HG03175 (cell line): ENCODE data around the gene ACSBG1.

ENCODE experiments used
- ATAC-seq: cut with Tn5 transposase; IDR thresholded peaks from one replicate; pipeline ENCODE4 v1.9.1; 2021; ENCODE audit warnings: mild to moderate bottlenecking, moderate library complexity; ENCODE audit not compliant: unreplicated experiment

Gene ACSBG1

DNA sequence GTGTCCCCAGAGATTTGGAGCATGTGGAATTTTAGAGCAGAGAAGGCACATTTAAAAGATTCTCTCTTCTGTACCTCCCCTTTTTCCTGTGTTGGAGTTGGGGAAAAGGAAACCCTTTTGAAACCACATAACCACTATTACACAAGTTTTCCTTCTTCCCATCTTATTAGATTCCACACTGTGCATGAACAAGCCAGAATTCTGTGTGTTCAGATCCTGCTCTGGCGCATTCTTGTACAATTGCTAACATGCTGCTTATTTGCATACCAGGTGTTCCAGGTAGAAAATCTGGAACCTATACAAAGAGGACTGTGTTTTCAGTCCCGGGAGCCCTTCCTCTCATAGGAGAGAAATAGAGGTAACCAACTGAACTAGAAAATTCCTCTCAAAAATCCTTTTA, 100.6 kb downstream of the ACSBG1 start:
- ATAC-seq: no peak

DNA sequence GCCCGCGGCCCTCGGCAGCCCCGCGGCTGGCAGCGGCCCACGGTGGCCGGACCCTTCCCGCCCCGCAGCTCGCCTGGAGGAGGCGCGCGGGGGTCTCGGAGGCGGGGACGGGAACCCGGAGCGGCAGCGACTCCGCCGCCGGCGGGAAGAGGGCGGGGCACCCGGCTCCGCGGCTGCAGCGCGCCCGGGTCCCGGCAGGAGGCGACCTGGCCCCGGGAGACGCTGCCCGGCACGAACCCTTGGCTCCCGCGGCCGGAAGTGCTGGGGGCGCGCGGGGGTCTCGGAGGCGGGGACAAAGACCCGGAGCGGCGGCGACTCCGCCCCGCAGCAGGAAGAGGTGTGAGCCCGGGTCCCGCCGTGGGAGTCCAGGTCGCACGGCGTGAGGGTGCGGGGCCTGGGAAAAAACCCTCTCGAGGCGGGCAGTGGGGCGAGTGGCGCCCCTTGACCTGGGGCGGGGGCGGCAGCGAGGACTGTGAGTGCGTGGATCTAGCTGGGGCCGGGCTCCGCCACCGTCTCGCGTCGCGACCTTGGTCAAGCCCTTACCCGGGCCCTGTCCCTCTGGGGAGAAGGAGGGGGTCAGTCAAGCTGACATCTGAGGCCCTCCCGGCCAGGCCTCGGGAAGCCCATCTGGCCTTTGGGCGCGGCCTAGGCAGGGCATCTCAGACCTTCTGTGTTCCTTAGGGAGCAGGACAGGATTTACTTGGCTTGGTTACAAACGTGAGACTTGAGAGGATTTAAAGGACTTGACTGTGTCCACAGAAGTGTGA, 102.9 kb downstream of the ACSBG1 start, which contains the start of gene CIB2:
Gene CIB2, minus strand, starts transcription at position 151 of the 767 bp plus-strand sequence. CDS start 230 bp downstream, outside the sequence.
- peak; percentile 81 for ATAC-seq

DNA sequence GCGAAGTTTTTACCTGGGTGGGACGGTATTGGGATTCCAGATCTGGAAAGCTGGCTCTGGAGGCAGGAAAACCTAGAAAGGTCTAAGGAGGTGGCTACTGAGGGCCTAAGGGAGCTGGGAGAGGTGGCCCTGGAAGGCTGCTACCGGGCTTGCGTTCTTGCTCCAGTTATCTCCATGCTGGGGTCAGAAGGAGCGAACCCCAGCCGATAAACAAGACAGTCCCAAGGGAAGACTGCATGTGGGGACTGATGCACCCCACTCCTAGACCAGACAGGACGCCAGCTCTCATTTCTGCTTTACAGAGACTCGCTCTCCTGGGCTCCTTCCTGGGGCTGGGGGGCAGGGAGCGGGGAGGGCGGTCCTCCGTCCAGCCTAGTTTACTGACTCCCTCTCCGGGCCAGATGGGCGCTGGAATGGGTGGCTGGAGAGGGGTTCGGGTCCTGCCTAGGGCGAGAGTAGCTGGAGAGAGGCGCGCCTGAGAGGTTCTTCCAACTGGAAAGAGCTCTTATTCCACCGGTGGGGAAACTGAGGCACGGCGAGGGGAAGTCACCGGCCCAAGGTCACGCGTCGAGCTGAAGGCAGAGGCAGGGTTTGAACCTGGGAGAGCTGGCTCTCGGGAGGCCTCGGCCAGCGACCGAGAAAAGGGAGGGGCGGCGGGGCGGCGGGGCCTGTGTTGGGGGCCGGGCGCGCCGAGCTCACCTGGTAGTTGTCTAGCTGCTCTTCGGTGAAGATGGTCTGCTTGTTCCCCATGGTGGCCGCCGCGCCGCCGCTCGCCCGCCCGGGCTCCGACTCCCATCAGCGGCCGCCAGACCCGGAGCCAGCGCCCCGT, 103.7 kb downstream of the ACSBG1 start:
- peak; percentile 37 for ATAC-seq

DNA sequence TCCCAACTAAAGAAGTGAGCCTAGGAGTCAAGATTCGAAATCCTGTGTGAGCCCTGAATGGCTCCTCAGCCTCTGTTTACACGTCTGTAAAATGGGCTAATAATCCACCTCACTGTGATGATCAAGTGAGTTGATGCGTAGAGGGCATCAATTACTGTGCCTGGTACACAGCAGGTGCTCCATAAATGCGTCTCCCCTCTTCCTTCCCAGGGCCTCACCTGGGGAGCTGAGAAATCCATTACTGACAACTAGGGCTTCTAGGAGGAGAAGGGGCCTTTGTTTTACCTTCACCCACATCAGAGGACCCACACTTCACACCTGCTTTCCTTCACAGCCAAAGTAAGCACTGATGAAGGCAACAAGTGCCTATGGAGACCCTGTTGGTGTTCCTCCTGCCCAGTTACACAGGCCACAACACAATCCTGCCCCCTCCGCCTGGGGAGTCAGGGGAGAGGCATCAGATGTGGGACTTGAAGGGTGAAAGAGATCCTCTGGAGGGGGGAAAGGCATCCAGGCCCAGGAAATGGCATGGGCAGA, 104.5 kb downstream of the ACSBG1 start:
- no peak for ATAC-seq

DNA sequence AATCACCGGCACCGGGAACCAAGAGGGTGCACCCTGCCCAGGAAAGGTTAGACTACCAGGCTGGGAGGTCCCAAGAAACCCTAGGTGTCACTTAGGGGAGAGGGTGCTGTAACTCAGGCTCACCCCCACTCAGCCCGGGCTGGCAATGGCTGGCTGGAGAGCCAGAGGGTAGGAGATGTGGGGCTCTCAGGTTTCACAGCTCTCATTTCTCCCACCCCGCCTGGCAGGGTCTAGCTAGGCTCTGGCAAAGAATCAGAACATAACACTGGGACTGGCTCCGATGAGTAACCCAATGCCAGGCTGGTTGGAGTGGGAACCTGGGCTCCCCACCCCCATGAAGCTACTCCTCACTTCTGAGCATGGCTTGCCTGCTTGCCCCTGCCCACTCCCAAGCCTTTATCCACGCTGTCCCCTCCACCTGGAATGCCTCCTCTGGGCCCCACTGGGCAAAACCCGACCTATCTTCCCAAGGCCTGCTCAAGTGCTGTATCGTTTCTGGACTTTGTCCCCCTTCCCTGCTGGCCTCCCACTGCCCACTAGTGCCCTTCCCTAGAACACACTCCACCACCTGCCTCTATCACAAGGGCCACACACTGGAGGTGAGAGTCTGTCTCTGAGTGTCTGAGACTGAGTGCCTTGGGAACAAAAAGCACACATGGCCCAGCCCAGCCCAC, 105.2 kb downstream of the ACSBG1 start:
- no peak for ATAC-seq

DNA sequence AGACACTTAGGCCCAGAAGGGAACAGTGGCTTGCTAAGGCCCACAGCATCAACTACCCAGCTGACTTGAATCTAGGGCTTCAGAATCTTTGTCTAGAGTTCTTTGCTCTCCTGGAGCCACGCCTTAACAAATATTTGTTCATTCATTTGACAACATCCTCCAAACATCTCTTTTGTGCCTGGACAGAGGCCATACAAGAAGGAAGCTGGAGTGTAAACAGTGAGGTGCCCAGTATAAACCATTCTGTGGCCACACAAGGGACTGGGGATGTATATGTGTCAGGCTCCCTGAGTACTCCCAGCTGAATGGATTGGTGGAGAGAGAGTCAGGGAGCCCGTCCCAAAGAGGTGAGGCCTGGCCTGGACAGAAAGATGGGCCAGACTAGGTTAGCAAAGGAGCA, 106.5 kb downstream of the ACSBG1 start:
- ATAC-seq: no peak

DNA sequence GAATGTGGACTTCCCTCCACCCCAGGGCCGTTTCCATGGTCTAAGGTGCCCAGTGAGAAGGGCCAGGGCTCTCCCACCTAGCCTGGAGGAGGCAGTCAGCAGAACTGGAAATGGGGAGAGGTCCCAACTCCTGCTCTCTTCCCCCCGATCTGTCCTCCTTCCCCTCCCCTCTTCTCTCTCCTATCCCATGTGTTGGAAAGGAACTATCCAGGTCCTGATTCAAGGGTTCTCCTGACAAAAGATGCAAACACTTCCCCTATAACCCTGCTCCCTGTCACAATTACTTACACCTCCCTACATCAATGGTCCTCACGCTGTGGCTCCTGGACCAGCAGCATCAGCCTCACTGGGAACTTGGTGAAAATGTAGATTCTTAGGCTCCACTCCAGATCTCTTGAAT, 109.1 kb downstream of the ACSBG1 start:
- no peak for ATAC-seq

DNA sequence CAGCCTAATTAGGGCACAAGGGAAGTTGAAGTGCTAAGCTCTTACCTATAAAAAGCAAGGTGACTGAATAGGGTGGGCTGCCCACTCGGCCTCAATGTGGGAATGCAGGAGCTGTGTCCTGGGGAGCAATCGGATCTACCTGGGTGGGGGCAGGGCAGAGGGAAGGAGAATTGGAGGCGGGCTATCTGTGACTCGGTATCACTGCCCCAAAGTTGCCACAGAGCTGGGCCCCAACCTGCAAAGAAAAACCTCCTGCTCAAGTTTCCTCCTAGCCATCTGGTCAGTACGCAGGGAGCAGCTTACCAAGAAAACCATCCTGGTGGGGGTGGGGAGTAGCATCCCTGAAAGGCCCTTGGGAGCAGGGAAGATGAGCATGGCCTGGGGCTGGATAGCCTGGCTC, 113.8 kb downstream of the ACSBG1 start:
- ATAC-seq: no peak
